DOHH2 (cell line): ENCODE measurements around the gene MRM1.

Experiments used
- CTCF ChIP-seq: fragments of 200-600 bp; sonication (generic); IDR thresholded peaks from one replicate; pipeline ENCODE4 v1.5.1; 2014; ENCODE audit warnings: antibody characterized with exemption, mild to moderate bottlenecking, low read depth, low read length; ENCODE audit not compliant: poor library complexity, severe bottlenecking
- EZH2phosphoT487 ChIP-seq: fragments of 200-600 bp; sonication (generic); IDR thresholded peaks from 2 replicates; pipeline ENCODE4 v1.6.1; 2017; ENCODE audit warnings: borderline replicate concordance, mild to moderate bottlenecking, antibody characterized with exemption, low read length, moderate library complexity, mixed read lengths

DNA sequence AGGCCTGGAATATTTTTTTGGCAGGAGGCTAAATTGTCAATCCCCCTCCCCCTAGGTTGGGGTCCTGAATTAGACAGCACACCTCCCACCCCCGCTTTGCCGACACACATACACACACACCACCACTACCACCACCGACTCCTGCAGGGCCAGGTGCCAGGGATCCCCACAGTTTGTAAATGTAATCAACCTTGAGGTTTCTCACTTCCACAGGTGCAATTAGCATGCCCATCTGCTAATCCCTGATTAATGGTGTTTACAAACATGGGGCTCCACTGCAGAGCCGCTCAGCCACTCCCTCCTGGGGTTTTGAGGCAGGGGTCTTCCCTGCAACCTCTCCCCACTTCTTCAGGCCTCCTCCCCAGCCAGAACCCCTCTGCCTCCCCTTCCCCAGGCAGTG is 11.8 kb downstream of the MRM1 start:
- no peak for TF ChIP-seq CTCF
- TF ChIP-seq EZH2phosphoT487: no peak
